HG02852 (cell line): ENCODE measurements around the gene TMEM184A.
"Not testable (repeated sequence)": the region's sequence is repeated elsewhere in the genome, so short reads cannot be mapped to it uniquely, and the experiment has no call there.

Experiments used
- ATAC-seq: cut with Tn5 transposase; IDR thresholded peaks from one replicate; pipeline ENCODE4 v1.9.1; 2021; ENCODE audit warnings: mild to moderate bottlenecking, moderate library complexity; ENCODE audit not compliant: unreplicated experiment

The TMEM184A gene

GRCh38 chr7:1590887-1591286 is 34.9 kb upstream of the TMEM184A start:
- ATAC-seq: no peak

DNA sequence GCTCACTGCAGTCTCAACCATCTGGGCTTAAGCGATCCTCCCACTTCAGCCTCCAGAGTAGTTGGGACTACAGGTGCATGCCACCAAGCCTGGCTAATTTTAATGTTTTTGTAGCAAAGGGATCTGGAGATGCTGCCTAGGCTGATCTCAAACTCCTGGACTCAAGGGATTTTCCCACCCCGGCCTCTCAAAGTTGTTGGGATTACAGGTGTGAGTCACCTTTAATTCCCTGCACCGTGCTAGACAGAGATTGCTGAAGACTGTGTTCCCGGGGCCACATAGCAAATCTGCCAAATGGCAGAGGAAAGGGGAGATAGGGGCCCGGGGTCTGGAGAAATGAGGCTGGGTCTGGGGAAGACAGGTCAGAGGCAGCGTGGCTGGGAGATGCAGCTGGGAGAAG is 34.5 kb upstream of the TMEM184A start:
- ATAC-seq: no peak

GRCh38 chr7:1588978-1589377 is 33.0 kb upstream of the TMEM184A start:
- no peak for ATAC-seq

GRCh38 chr7:1587738-1588137 is 31.7 kb upstream of the TMEM184A start:
- no peak for ATAC-seq

- ATAC-seq: no peak
Observed at GRCh38 chr7:1586827-1587705, 31.1 kb upstream of the TMEM184A start.

- ATAC-seq: no peak
Observed at GRCh38 chr7:1586126-1586826, 30.3 kb upstream of the TMEM184A start.

DNA sequence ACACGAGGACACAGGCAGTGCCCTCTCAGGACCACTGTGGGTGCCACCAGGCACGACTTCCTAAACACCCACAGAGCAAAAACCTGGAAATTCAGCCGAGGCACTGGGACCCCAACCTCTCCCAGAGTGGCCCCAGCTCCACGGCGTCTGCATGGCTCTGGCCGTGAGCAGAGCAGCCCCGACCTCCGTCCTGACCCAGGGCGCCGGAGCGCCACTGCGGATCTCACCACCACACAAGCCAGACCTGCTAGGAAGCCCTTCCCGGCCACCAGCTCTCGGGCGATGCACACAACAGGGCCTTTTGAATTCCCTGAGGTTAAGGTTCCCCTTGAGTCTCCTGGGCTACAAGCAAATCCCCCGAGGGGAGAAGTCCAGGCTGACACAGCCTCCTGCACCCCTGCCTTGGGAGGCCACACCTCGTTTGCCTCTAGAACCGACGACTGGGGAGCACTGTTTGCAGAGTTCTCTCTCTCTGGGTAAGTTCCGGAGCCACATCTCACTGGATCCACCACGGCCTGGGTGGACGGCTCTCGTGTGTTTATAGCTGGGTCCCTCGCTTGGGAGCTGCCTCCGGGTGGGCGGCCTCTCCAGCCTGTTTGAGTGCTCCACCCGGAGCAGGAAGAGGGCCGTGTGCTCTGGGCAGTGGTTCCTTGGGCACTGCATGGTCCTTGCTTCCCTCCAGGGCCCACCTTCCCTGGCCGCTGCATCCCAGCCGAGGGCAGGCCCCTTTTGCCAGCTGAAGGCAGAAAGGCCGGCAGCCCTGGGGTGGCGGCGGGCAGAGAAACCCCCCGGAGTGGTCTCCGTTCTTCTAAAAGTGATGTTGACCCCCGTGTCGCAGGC is 29.4 kb upstream of the TMEM184A start:
- no peak for ATAC-seq

DNA sequence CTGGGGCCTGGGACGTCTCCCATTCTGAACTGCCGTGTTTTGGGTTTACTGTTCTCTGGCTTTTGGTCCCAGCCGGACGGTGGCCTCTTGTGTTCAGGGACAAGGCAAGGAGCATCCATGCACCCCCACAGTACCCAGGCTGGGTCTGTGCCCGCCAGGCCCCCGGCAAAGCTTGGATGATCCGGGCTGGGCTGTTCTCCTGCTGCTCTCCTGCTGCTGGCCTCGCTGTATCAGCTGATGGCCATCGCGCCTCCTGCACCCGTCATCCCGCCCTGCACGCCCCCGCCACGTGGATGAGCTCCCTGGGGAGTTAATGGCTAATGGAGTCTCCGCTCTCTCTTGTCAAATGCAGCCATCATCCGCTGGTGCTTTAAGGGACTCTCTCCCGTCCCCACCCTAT is 28.7 kb upstream of the TMEM184A start:
- no peak for ATAC-seq

DNA sequence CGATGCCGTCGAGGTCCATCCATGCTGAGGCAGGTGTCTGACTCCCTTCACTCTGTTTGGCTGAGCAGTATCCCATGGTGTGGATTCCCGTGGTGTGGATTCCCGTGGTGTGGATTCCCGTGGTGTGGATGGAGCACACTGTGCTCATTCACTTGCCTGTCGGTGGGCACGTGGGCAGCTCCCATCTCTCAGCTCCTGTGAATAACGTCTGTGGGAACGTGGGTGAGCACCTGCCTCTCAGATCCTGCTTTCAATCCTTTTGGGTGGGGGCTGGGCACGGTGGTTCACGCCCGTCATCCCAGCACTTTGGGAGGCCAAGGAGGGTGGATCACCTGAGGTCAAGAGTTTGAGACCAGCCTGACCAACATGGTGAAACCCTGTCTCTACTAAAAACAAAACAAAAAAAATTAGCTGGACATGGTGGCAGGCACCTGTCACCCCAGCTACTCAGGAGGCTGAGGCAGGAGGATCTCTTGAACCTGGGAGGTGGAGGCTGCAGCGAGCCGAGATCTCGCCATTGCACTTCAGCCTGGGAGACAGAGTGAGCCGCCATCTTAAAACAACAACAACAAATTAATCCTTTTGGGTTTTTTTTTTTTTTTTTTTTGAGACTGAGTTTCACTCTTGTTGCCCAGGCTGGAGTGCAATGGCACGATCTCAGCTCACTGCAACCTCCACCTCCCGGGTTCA is 27.4 kb upstream of the TMEM184A start:
- ATAC-seq: not testable (repeated sequence)

DNA sequence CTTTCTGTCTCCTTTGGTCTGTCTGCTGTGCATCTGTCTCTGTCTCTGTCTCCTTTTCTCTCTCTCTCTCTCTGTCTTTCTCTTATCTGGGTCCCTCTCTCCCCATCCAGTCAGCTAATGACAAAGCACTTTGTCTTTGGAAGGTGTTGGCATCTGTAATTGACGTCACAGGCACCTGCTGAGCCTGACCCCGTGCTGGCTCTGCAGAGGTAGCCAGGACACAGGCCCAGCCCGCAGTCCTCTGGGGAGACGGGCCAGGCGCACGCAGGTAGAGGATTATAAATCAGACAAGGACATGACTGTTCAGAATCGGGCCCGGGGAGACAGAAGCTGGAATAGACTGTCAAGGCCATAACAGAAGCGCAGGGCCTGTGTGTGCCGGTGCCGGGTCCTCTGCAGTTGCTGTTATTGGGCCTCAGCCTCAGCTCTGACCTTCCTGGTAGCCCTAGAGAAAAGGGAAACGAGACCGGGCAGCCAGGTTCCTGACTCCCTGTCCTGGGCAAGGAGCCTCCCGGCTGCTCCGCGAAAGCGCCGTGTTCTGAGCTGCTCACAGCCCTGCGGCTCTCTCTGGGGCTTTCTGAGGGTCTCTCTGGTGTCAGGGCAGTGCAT is 24.5 kb upstream of the TMEM184A start:
- ATAC-seq: no peak

DNA sequence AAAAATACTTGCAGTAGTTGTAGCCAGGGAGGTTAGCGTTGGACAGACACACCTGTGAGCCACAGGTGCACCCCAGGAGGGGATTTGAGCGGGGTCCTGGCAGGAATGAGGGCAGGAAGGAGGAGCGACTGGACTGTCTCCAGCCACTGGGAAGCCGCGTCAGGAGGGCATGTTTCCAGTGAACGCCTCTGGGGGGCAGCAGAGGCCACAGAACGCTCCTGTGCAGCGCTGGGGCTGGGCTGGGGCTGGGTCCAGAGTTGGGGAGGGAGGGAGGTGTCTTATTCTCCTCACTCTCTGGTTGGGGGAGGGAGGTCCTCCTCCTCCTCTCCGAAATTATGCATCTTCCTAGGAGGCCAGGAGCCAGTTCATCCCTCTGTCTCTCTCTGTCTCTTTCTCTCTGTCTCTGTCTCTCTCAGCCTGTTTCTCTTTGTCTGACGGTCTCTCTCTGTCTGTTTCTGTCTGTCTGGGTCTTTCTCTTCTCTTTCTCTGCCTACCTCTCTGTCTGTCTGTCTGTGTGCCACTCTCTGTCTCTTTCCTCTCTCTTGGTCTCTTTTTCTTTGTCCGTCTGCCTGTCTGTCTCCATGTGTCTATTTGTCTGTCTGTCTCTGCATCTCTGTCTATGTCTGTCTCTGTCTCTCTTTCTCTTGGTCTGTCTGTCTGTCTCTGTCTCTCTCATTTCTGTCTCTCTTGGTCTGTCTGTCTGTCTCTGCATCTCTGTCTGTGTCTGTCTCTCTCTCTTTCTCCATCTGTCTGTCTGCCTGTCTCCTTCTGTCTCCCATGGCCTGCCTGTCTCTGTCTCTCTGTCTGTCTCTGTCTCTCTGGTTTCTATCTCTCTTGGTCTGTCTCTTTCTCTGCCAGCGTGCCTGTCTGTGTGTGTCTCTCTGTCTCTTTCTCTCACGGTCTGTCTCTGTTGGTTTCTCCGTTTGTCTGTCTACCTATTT is 23.7 kb upstream of the TMEM184A start:
- peak; percentile 72 for ATAC-seq

DNA sequence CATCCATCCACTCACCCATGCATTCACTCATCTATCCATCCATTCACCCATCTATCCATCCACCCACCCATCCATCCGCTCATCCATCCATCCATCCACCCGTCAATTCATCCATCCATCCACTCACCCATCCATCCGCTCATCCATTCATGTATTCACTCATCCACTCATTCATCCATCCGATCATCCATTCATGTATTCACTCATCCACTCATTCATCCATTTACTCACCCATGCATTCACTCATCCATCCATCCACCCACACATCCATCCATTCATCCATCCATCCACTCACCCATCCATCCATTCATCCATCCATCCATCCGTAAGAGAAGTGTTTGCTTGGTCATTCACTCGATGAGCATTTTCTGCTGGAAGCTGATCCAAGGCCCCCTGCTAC is 22.5 kb upstream of the TMEM184A start:
- no peak for ATAC-seq

GRCh38 chr7:1576521-1577253 is 20.7 kb upstream of the TMEM184A start:
- no peak for ATAC-seq

DNA sequence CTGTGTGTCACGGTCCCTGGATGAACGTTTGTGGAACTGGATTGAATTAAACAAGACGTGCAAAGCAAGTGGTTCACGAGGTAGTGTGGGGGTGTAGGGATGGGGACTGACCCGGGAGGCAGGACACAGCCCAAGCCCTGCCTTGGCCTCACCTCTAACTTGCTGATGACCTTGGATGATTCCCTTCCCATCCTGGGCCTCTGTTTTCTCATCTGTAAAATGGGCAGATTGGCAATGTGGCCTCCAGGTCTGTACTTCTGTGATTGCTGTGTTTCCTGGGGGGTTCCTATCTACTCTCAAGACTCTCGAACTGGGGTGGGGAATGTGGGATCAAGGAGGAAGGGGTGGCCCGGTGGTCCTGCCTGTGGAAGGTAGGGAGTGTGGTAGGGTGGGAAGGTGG is 19.8 kb upstream of the TMEM184A start:
- ATAC-seq: no peak

DNA sequence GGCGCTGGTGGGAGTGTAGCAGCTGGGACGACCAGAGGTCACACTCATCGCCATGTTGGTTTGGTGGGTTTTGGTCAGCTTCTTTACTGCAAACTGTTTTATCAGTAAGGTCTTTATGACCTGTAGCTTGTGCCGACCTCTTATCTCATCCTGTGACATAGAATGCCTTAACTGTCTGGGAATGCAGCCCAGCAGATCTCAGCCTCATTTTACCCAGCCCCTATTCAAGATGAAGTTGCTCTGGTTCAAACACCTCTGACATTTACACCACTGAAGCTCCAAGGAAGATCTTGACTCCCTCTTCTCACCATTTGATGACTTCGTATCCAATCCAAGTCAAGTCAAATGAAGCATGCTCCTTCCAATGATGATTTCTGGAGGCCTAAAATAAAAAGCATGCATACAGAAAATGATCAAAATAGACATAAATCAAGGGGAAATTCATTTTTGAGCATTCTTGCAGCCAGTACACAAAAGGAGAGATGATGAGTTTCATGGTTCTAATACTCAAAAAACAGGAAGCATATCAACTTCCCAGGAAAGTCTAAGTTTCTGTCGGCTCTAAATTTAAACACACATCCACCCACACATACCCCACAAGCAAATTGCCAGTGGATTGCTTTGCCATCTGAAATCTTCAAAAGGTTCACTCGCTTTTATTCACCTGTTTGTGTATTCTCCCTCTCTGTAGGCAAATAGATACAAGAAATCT is 16.3 kb upstream of the TMEM184A start:
- no peak for ATAC-seq

- ATAC-seq: peak; percentile 86
Observed at GRCh38 chr7:1569833-1570632, 14.0 kb upstream of the TMEM184A start, which contains the start of gene PSMG3. TSS of gene PSMG3 (minus strand) at chr7:1570032. CDS start at chr7:1569339, 693 bp downstream.

GRCh38 chr7:1569440-1569832 is 13.4 kb upstream of the TMEM184A start:
- no peak for ATAC-seq
